Stimulated activated CD8-positive, alpha-beta memory T cell treated with anti-CD3 and anti-CD28 coated beads, Interleukin-7, amount 100 ng/mL, for 4 hours (primary cell): Measurements from ENCODE around the gene TNN.
"Not testable (repeated sequence)": the region's sequence is repeated elsewhere in the genome, so short reads cannot be mapped to it uniquely, and the experiment has no call there.

Experiments
- DNase-seq, 2 donors: peaks; one replicate each; pipeline ENCODE4 v3.0.0-alpha.2; 2020; ENCODE audit warnings: low read depth in 2 of 2

Gene TNN

DNA sequence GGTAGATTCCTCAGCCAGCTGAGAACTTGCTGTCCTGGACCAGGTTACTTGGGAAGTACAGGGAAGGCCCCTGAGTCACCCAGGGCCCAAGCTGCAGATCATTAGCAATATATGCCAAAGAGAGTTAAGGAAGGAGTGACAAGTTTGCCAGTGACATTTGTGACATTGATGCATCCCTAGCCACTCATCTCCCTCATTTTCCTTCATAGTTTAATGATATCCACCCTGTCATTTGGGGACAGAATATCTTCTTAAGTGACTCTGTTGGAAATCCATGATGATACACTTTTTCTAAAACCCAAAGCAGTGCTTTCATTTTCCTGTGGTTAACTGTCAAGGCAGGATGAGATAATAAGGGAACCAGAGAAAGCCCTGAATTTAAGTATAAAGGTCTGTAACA lies 3.2 kb downstream of the TNN start:
- DNase-seq = no peak

DNA sequence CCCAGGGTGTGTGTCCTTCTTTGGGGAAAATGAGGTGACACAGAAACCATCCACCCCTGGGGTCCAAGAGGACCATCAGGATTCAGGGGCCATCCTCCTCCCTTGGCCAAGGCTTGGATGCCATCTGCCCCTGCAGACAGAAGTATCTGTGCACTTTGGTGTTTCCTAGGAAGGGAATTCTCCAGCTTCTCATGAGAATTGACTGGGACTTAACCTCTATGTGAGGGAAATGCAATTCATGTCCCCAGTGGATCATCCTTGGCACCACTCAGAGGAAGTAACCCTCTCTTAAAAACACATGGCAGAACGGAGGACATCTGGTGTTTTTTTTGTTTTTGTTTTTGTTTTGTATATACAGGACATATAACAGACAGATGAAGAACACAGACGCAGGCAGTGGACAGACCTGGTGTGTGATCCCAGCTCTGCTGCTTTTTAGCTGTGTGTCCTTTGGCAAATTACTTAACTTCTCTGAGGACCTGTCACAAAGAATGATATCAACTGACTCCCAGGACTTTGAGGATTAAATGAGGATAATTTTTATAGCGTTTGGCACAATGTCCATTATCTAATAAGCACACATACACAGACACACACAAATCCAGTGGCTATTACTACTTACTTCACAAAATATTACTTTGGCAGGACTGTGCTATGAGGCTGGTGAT lies 3.8 kb downstream of the TNN start:
- DNase-seq = no peak

DNA sequence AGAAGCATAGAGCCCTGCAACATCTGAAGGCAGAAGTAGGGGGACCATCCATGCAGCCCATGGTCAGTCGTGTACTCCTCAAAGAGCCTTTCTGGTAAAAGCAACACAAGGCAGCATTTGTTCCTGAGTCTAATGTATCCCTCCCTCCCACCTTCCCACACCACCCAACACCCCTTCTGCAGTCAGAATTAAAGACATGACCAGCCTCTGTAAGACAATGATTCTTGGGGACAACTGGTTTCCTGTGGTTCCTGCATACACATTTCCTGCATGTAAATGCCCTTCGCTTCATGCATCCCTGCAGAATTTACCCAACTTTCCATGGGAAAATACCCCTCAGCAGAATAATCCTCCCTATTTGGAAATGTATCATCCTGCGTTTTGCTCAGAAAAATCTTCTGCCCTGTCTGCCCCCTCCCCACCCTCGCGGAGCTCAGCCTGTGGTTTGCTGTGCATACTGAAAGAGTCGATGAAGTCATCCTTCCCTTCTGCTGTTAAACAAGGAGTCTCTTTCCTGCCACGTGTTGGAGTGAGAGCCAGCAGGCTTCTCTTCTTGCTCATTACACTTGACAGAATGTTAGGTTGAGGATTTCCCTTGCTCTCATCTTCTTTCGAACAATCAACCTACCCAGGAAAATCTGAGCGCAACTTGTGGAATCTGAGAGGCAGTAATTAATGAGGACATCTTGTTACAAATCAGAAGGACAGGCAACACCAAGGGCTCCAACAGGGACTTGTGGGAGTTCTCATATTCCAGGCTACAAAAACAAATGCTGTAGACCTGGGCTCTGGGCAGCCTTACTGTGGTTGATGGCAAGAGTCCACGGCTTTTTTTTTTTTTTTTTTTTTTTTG lies 4.7 kb downstream of the TNN start:
- DNase-seq = no peak

DNA sequence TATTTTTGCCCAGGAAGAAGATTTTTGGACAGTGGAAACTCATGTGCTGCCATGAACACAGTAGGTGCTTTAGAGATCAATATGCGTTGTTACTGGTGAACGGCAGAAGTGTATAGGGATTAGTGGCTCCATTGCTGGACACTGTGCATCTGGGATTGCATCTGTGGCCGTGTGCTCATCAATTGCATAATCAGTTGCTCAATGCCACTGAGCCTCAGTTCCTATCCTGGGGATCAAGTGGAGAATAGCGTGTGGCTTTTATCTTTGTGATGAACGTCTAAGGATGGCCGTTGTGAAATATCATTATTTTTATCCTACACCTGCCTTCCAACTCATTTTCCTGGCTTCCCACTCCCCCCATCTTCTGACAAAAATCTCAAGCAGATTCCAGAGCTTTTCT lies 5.4 kb downstream of the TNN start:
- no peak for DNase-seq

DNA sequence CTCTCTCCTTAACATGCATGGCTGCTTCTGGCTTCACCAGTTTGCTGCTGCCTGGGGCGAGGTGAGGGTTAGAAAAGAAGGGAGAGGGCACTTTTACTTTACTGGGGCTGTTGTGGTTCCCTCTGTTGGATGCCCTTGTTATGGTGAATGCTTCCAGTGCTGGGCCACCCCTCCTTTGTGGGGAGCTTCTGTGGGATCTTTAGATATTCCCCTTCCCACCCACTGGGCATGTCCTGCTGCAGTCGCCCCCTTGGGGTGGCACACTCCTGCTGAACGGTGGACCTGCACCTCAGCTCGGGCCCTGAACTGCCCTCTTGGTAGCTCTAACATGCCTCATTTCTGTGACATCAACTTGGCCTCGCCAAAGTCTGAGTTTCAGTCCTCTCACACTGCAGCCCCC lies 6.0 kb downstream of the TNN start:
- no peak for DNase-seq

DNA sequence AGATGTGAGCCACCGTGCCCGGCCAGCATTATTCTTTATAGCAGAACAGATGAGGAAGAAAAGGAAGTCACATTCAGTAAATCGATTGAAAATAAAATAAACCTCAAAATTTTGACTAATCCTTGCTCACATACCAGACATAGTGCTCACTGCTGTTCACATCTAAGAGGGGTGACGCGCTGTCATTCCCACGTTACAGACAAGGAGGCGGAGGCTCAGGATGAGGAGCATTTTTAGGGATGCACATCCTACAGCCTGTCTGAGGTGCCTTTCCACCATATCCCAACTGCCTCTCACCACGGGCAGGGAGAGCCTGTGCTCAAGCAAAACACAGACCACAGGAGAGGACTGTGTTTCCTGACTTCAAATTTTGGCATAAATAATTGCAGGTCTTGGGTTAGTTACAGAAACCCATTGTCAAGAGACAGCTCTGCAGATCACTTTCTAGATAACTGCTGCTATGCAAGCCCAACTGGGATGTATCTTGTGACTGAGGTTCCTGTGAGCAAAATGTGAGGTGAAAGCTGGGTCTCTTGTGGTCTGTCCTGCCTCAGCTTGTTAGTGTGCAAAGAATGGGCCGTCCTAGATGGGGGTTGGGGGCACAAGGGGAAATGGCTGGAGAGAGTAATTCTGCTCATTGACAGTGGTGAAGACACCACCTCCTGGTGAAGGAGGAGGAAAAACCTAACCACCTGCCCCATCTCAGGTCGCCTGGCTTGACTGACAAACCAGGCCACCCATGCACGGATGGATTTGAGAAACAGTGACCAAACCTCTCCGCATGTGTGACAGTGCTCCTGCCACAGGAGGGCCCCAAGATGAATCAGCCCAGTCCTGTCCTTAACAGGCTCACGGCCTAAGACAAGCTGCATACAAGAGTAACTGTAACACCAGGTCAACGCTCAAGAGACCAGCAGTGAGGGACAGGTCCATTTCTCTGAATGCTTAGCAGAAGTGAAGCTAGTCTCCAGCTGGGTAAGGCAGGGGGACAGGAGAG lies 8.2 kb downstream of the TNN start:
- DNase-seq = no peak

DNA sequence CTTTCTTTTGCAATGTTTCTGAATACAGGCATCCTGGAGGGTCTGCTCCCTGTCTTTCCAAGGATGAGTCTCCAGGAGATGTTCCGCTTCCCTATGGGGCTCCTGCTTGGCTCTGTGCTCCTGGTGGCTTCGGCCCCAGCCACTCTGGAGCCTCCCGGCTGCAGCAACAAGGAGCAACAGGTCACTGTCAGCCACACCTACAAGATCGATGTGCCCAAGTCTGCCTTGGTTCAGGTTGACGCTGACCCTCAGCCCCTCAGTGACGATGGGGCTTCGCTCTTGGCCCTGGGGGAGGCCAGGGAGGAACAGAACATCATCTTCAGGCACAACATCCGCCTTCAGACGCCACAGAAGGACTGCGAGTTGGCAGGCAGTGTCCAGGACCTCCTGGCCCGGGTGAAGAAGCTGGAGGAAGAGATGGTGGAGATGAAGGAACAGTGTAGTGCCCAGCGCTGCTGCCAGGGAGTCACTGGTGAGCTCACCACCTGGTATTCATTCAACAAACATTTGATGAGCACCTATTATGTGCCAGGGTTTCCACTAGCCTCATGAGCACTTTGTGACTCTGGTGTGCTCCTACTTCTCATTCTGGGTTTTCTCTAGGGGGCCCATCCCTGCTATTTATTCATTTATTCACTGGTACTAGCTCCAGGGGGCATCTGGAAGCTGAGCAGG lies 9.9 kb downstream of the TNN start:
- DNase-seq = no peak

DNA sequence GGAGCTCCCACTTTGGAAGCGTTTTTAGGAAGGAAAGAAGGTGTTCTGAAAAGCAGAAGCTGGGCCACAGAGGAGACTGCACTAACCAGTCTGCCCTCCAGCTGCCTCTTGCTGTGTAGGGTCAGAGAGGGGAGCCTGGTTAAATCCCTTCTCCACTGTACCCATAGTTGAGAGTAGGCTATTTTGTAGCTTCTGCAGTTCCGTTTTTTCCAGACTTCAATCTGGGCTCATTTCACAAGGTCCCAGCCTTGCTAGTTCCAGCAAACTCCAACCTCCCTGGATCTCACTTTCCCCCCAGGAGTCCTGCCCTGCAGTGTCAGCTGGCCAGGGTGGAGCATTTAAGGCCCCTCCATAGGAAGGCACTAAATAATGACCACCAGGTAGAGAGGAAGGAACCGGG lies 11.0 kb downstream of the TNN start:
- DNase-seq = no peak

DNA sequence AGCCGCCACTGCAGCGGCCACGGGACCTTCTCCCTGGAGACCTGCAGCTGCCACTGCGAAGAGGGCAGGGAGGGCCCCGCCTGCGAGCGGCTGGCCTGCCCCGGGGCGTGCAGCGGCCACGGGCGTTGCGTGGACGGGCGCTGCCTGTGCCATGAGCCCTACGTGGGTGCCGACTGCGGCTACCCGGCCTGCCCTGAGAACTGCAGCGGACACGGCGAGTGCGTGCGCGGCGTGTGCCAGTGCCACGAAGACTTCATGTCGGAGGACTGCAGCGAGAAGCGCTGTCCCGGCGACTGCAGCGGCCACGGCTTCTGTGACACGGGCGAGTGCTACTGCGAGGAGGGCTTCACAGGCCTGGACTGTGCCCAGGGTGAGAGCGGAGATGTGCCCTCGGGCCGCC lies 11.7 kb downstream of the TNN start:
- DNase-seq = no peak

DNA sequence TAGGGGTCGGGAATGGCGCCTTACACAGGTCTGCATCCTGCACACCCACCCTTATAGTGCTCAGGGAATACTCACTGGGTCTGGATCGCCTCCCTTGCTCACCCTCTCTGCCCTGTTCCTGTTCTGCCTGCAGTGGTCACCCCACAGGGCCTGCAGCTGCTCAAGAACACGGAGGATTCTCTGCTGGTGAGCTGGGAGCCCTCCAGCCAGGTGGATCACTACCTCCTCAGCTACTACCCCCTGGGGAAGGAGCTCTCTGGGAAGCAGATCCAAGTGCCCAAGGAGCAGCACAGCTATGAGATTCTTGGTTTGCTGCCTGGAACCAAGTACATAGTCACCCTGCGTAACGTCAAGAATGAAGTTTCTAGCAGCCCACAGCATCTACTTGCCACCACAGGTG lies 12.4 kb downstream of the TNN start:
- no peak for DNase-seq

DNA sequence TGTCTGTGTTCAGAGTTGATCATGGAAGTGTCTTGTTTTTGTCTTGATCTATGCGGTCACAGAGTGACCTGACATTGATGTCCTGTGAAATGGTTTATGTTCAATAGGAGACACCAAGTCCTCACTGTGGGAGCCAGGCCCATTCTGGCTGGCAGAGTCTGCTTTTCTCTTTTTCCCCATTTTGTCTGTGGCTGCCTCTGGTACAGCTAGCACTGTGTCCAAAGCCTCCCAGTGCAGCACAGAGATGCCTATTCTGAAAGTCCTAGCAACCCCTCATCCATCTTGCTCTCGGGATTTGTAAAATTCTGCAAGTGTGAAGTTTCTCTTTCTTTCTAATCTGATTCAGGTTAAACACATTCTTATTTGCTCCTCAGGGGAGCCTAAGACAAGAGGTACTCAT lies 14.3 kb downstream of the TNN start:
- no peak for DNase-seq

DNA sequence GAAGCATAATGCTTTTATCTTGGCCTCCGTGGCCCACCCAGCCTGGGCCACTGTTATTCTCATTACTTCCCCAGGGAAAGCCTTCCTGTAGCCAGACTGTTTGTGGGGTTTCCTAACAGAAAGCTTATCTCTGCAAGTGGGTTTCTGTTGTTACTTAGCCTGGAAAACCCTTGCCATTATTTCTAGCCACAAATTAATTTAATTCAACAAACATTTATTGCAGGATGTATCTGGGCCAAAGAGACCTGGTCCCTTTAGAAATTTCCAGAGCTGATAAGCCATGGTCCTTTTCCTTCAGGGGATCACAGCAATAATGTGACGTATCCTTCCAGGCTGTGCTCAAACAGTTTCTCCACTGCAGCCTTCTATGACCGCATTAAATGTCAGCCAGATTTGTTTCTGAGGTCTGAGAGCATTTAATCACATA lies 20.9 kb downstream of the TNN start:
- DNase-seq = no peak

DNA sequence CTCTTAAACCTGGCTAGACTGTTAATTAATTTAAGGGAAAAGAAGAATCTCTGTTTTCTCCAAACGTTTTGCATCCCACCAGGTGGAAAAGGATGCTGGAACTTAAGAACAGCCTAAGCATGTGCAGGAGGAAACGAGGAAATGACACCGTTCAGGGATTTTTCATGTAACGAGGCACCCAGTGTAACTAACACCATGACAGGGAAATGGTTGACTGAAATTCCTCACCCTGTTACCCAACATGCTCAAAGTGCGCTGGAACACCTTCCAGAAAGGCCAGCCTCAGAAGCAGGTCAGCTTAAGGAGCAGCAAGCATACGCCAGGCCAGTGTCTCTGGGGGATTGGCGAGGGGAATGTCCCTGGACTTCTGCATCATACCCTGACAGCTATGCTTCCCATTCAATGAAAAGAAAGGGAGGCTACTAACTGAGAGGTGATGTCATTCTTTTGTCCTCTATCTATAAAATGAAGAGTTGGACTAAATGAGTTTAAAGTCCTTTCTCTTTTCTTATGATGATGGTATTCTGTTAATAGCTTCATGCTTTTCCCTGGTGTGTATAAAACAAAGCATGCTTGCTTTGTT lies 21.6 kb downstream of the TNN start:
- DNase-seq = no peak

DNA sequence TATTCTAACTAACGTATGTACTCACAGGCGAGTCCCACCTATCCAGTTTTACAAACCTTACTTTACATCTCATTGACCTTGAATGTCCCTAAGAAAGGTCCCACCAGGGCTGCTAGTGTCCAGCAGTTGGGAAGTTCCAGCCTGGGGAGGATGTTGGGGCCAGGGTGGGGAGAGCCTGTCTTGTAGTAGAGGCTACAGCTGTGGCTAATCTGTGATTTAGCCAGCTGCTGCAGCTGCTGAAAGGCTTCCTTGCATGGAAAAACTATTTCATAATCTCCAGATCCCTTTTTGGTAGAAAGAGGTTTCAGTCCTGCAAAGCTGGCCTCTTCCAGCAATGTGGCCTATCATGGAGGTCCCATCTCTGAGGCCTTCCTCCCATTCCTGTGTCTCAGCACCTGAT lies 23.1 kb downstream of the TNN start:
- DNase-seq = no peak

DNA sequence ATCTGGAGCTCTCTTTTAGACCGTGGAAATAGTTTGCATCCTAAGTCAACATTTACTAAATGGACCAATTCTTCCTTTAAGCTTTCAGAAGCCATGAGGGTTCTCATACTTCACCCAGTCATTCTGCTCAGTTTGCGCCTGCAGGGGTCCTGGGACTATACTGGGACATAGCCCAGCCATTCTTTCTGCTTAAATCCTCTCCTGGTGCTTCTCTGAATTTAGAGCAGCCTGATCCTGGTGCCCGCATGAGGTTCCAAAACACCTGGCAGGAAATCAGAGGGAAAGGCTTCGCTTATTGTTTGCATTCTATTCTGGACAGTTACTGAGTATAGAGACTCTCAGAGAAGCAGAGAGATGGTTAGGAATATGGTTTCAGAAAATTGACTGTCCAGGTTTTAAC lies 27.0 kb downstream of the TNN start:
- DNase-seq = no peak

DNA sequence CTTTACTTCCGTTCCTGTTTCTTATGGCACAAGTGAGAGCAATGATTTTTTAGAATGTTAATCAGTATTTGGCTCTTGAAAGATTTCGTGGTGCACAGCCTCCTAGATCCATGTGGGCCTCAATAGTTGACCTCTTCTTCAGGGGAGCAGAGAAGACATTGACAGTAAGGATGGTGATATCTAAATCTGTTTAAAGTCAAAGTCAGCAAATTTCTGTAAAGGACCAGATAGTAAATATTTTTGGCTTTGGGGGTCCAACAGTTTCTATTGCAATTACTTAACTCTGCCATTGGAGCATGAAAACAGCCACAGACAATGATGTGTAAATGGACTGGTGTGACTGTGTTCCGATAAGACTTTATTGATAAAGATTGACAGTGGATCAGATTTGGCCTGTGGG lies 27.4 kb downstream of the TNN start:
- no peak for DNase-seq

DNA sequence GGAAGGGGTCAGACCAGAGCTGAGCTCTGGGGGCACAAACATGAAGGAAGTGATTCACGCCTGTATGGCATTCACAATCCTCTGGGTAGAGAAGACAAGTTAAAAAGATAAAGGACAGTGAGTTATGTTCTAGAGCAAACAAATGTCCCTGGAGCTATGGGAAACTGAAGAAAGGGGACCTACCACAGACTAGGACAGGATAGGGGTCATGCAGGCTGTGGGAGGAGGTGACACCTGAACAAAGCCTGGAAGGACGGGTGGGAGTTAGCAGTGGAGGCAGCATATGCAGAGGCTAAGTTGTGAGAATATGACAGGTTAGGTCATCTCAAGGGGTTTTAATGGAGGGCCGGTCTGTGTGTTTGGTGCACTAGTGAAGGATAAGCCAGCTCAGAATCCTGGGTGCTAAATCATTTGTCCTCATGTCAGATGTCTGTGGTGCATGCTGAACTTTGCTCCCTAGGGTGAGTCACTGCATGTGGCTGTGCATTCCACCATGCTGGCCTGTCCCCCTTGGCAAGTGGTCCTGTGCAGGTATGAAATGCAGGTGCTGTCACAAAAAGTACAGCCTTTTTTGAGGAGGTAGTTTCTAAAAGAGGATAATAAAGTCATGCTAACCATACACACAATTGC lies 28.5 kb downstream of the TNN start:
- no peak for DNase-seq

DNA sequence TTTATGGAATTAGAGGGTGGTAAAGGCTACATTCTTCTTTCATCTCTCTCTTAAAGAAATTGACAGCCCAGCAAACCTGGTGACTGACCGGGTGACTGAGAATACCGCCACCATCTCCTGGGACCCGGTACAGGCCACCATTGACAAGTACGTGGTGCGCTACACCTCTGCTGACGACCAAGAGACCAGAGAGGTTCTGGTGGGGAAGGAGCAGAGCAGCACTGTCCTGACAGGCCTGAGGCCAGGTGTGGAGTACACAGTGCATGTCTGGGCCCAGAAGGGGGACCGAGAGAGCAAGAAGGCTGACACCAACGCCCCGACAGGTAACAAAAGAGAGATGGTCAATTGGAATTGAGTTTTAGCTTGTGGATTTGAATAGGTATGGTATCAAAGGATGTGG lies 29.7 kb downstream of the TNN start:
- DNase-seq = no peak

DNA sequence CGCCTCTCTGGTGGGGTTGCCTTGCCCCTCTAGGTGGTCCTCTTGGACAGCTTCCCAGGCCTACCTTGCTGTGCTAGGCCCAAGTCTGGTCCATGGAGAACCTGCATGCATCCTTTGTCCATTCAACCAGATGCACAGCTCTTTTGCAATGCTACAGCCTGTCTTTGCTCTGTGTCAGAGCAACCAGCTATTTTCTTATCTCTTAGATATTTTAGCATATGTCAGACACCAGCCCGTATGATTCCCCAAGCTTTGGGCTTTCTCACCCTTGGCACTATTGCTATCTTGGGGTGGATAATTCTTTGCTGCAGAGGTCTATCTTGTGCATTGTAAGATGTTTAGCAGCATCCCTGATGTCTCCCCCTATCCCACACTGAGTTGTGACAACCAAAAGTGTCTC lies 32.3 kb downstream of the TNN start:
- DNase-seq = no peak

DNA sequence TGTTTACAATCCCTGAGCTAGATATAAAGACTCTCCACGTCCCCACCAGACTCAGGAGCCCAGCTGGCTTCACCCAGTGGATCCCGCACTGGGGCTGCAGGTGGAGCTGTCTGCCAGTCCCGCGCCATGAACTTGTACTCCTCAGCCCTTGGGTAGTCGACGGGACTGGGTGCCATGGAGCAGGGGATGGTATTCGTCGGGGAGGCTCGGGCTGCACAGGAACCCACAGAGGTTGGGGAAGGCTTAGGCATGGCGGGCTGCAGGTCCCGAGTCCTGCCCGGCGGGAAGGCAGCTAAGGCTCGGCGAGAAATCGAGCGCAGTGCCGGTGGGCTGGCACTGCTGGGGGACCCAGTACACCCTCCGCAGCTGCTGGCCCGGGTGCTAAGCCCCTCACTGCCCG lies 34.5 kb downstream of the TNN start:
- not testable (repeated sequence) for DNase-seq

DNA sequence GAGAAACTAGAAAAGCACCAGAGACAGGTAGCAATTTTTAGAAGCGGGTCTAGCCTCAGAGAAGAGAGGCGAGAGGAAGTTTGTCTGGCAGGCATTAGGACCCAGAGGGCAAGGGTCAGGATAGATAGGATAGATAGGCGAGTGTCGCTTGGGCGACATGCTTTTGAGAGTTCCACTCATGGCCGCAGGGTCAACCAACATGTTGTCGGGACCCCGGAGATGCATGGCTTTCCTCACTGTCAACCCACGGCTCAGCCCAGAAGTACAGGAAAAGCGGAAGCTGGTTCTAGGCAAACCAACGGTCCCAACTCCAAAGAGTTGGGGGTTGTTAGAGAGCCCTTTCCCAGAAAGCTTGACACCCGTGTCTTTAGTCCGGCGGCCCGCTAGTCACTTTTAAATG lies 38.9 kb downstream of the TNN start:
- DNase-seq = not testable (repeated sequence)
